NB4 (cell line): ENCODE measurements around the gene CCL16.

Source experiments
- DNase-seq: peaks from one replicate; pipeline ENCODE4 v3.0.0; 2010; ENCODE audit warnings: low read depth
- H3K4me3 ChIP-seq: one replicate; pipeline ENCODE4 v1.5.1; 2011; ENCODE audit warnings: mild to moderate bottlenecking, low read depth, low read length, moderate library complexity
- MYC ChIP-seq: IDR thresholded peaks from 2 replicates; pipeline ENCODE4 v1.6.1; 2011; ENCODE audit warnings: low read depth, low read length
- POLR2A ChIP-seq: IDR thresholded peaks from 2 replicates; pipeline ENCODE4 v1.6.1; 2011; ENCODE audit warnings: mild to moderate bottlenecking; ENCODE audit not compliant: insufficient read length; ENCODE audit errors: extremely low read depth
- TF ChIP-seq, protein P1 (sequence below): IDR thresholded peaks from one replicate; pipeline ENCODE4 v1.5.1; 2012; ENCODE audit warnings: low read depth, low read length
- TF ChIP-seq, protein P2 (sequence below): IDR thresholded peaks from 2 replicates; pipeline ENCODE4 v1.6.1; 2011; ENCODE audit warnings: low read depth, low read length

The CCL16 gene

DNA sequence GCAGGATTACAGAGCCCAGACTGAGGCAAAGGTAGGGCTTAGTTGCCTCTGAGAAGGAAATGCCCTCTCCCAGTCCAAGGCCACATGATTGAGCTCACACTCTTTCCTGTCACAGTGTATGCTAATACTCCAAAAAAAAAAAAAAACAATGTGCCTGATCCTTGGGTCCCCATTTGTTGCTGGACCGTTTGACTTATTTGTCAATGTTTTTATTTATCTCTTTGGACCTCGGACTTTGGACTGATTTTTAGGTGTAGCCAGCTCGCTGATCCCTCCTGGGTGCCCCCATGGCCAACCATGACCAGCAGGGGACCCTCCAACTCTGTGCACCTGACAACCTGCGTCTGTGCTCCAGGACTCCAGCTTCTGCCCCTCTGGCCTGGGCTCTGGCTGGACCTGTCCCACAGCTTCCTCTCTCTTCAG is 622 bp upstream of the CCL16 start:
- no peak overlapping the region for H3K4me3 ChIP-seq
- TF ChIP-seq, protein P1, sequence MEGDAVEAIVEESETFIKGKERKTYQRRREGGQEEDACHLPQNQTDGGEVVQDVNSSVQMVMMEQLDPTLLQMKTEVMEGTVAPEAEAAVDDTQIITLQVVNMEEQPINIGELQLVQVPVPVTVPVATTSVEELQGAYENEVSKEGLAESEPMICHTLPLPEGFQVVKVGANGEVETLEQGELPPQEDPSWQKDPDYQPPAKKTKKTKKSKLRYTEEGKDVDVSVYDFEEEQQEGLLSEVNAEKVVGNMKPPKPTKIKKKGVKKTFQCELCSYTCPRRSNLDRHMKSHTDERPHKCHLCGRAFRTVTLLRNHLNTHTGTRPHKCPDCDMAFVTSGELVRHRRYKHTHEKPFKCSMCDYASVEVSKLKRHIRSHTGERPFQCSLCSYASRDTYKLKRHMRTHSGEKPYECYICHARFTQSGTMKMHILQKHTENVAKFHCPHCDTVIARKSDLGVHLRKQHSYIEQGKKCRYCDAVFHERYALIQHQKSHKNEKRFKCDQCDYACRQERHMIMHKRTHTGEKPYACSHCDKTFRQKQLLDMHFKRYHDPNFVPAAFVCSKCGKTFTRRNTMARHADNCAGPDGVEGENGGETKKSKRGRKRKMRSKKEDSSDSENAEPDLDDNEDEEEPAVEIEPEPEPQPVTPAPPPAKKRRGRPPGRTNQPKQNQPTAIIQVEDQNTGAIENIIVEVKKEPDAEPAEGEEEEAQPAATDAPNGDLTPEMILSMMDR: peak; percentile 34
- TF ChIP-seq MYC: no peak
- DNase-seq: peak; percentile 30

DNA sequence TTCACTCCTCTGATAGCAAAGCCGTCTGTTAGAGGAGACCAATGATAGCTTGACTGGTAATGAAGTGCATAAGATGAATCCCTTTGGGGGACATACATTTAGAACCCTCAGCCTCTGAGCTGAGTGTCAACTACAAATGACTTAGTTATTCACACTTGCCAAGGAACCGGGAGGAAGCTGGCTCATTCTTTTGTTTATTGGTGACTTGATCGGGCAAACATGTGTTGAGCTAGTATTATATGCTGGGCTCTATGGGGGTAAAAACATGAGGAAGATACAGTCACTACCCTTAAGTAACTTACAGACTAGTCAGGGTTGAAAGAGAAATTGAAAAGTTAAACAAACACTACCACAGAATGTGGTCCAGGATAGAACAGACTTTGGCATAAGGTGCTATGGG is 3.0 kb downstream of the CCL16 start:
- H3K4me3 ChIP-seq: no peak overlapping the region
- TF ChIP-seq, protein P1: no peak
- no peak for TF ChIP-seq POLR2A
- TF ChIP-seq, protein P2, sequence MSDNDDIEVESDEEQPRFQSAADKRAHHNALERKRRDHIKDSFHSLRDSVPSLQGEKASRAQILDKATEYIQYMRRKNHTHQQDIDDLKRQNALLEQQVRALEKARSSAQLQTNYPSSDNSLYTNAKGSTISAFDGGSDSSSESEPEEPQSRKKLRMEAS: no peak
- no peak for TF ChIP-seq MYC
- DNase-seq: no peak

DNA sequence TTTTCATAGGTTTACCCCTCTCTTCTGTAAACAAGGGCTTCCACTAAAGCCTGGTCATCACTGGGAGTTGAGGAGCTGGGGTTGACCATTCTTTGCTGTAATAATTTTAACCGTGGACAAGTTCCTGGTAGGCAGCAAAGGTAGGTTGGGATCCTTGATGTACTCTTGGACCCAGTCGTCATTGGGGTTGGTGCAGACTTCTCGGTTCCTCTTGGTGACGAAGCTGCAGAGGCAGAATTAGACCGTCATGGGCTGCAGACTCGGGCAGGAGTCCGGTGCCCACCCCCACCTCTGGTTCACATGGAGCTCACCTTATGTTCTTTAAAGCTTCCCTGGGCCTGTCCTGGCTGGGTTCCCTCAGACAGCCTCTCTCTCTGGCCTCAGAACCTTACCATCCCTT is 3.8 kb downstream of the CCL16 start:
- no peak overlapping the region for H3K4me3 ChIP-seq
- DNase-seq: no peak
- TF ChIP-seq, protein P1: no peak
- TF ChIP-seq MYC (no peak), POLR2A (no peak)
- TF ChIP-seq, protein P2: no peak

DNA sequence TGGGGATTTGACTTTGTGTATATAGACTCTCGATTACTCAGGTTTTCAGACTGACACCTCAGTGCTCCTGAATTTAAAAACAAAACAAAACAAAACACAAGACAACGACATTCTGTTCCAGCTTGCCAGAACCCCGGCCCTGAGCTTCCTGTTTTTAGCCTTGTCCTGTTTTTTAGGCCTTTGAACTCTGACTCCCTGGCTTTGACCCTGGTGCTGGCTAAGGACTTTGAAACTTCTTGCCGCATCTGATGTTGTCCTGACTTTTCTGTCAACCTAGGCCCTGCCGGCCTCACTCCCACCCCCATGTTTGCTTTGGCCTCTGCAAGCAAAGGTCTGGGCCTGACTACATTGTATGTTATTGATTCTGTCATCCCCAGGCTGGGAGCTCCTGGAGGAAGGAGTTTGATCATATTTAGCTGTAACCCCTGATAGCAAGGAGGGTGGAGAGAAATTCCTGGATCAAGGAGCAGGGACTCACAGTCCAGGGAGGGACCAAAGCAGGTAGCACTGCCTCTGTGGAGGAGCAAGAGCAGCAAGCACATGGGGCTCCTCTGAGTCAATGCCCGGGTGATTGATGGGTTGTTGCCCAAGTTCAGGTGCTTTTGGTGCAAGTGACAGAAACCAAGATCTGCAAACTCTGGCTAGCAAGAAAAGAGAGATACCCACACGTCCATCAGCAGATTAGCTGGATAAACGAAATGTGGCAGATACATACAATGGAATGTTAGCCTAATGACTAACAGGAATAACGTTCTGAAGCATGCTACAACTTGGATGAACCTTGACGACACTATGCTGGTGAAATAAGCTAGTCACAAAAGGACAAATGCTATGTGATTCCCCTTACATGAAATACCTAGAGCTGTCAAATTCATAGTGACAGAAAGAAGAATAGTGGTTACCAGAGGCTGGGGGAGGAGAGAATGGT is 7.7 kb downstream of the CCL16 start:
- TF ChIP-seq, protein P2: no peak
- TF ChIP-seq, protein P1: no peak
- TF ChIP-seq POLR2A: no peak
- TF ChIP-seq MYC: no peak
- DNase-seq: no peak
- no peak overlapping the region for H3K4me3 ChIP-seq

DNA sequence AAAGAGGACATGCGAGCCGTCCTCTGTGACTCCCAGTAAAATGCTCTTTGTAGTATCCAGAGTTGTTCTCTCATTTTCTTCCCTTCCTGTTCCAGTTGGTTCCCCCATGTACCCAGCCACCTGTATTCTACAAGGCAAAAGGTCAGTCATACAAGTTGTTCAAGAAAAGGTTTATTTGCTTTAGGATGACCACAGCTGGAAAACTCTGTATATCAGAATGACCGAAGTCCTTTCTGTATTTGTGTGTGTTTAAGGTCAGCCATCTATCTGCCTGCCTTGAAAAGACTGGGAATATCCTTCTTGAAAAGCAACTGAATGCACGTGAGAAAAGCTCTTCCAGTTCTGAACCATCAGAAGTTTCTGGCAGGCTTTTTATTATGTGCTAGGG is 8.4 kb downstream of the CCL16 start:
- H3K4me3 ChIP-seq: no peak overlapping the region
- no peak for DNase-seq
- TF ChIP-seq POLR2A (no peak), MYC (no peak)
- TF ChIP-seq, protein P2: no peak
- TF ChIP-seq, protein P1: no peak

DNA sequence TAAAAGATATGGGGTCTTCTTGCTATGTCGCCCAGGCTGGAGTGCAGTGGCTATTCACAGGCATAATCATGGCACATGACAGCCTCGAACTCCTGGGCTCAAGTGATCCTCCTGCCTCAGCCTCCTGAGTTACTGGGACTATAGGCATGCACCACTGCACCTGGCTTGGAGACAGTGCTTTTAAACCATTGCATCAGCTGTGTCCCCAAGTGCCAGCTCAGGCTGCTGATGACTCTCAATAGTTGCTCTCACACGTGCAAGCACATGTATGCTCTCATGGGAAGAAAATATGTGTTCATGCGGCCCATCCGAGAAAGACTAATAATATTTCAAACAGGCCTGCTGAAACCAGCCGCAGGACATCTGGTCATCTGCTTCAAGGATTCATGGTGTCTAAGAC is 8.8 kb downstream of the CCL16 start:
- no peak for DNase-seq
- no peak overlapping the region for H3K4me3 ChIP-seq
- TF ChIP-seq MYC (no peak), POLR2A (no peak)
- TF ChIP-seq, protein P2: no peak
- TF ChIP-seq, protein P1: no peak
